DND-41 (cell line): ENCODE results near the gene PTCD3.
A peak's percentile ranks its signal among the peaks of the same experiment; 100 is the strongest.

Source experiments
- CTCF ChIP-seq: IDR thresholded peaks from 2 replicates; pipeline ENCODE4 v1.5.1; 2012; ENCODE audit warnings: borderline replicate concordance, low read length, moderate library complexity, mild to moderate bottlenecking; ENCODE audit not compliant: poor library complexity, severe bottlenecking; ENCODE audit errors: extremely low read depth
- EZH2 ChIP-seq: IDR thresholded peaks from 3 replicates; pipeline ENCODE4 v1.6.1; 2012; ENCODE audit warnings: borderline replicate concordance, low read depth, mild to moderate bottlenecking, moderate library complexity, low read length, inconsistent platforms; ENCODE audit not compliant: severe bottlenecking

GRCh38 chr2:86118130-86118529 lies 12.1 kb downstream of the PTCD3 start:
- TF ChIP-seq CTCF, result peak; percentile 14
- TF ChIP-seq EZH2, result no peak
